Prostate gland (tissue), 2 donors: ENCODE measurements around the gene KIAA1143. TPM values are rescaled to one million over a fixed set of nuclear protein-coding genes. Genes with fewer than 3 reads are reported as not detected.

ENCODE experiments used
- DNase-seq: peaks from one replicate; pipeline ENCODE4 v3.0.0-alpha.2; 2019; ENCODE audit warnings: low spot score
- H3K27ac ChIP-seq, 2 donors: fragments of 200-600 bp; sonication (generic); 2 replicates each; pipeline ENCODE4 v1.5.1; 2017 to 2019
- H3K27me3 ChIP-seq: fragments of 200-600 bp; sonication (generic); replicated peaks from 2 replicates; pipeline ENCODE4 v1.5.1; 2019; ENCODE audit not compliant: insufficient read depth
- H3K36me3 ChIP-seq, 2 donors: fragments of 200-600 bp; sonication (generic); 1 replicate in 1 of 2; 2 replicates in 1 of 2; pipeline versions ENCODE4 v1.5.1 to v1.8.1; 2017 to 2019
- H3K4me1 ChIP-seq: fragments of 200-600 bp; sonication (generic); replicated peaks from 2 replicates; pipeline ENCODE4 v1.5.1; 2019
- H3K4me3 ChIP-seq, 2 donors: fragments of 200-600 bp; sonication (generic); 2 replicates each; pipeline ENCODE4 v1.5.1; 2017 to 2019
- H3K9me3 ChIP-seq: fragments of 200-600 bp; sonication (generic); 2 replicates; pipeline ENCODE4 v1.5.1; 2017
- CTCF ChIP-seq, 4 experiments: fragments of 200-600 bp in 2 of 4; fragments of 450-650 bp in 2 of 4; sonication (generic) in 2 of 4; IDR thresholded peaks; 1 replicate in 3 of 4; 2 replicates in 1 of 4; pipeline ENCODE4 v1.5.1; 2016 to 2019; ENCODE audit warnings: antibody characterized with exemption in 4 of 4, mild to moderate bottlenecking in 2 of 4, moderate library complexity in 2 of 4
- POLR2A ChIP-seq: fragments of 450-650 bp; IDR thresholded peaks from one replicate; pipeline ENCODE4 v1.6.1; 2016; ENCODE audit warnings: antibody characterized with exemption, mild to moderate bottlenecking
- POLR2AphosphoS5 ChIP-seq: sonication (generic); formaldehyde crosslinking; IDR thresholded peaks from one replicate; pipeline ENCODE4 v1.6.1; 2017; ENCODE audit warnings: antibody characterized with exemption
- WGBS: methylation state at CpG from one replicate; pipeline ENCODE4 v1.1.5; 2018; 5-methylcytosine and 5-hydroxymethylcytosine counted together
- intact Hi-C: fragments of 100-400 bp; cut with DNase I; formaldehyde crosslinking; loops from one replicate; pipeline ENCODE4 v1.14.2; 2022
- total RNA-seq, 2 donors: library from RNA; depleted of rRNA; stranded (reverse); fragments of >200 nt; gene quantifications; one replicate each; pipeline ENCODE4 v1.1.0, GENCODE V29; 2016

The KIAA1143 gene
- total RNA-seq, 2 donors from 2014 or later = 23.6 to 24.4 TPM

GRCh38 chr3:44795197-44795596 lies 33.8 kb upstream of the KIAA1143 start:
- H3K27me3 ChIP-seq = no peaks in the 10 kb centered on the region
- no peak overlapping the region for H3K4me3 ChIP-seq
- DNase-seq = no peak
- H3K9me3 ChIP-seq = no peaks in the 10 kb centered on the region
- H3K4me1 ChIP-seq = no peaks in the 10 kb centered on the region
- WGBS = 96% methylated on average over 4 of the region's 4 CpGs
- TF ChIP-seq POLR2AphosphoS5 (no peak), CTCF (IDR thresholded peaks at IDR 0.05) (no peak), POLR2A (no peak)
- intact Hi-C loops = no loop called here
- no peak overlapping the region for H3K27ac ChIP-seq
- no peaks in the 10 kb centered on the region for H3K36me3 ChIP-seq

GRCh38 chr3:44782891-44783290 lies 21.5 kb upstream of the KIAA1143 start:
- Histone ChIP-seq H3K4me1 (no peaks in the 10 kb centered on the region), H3K27ac (no peak overlapping the region), H3K4me3 (no peak overlapping the region), H3K9me3 (no peaks in the 10 kb centered on the region), H3K27me3 (no peaks in the 10 kb centered on the region), H3K36me3 (no peaks in the 10 kb centered on the region)
- TF ChIP-seq POLR2A = no peak
- TF ChIP-seq CTCF (IDR thresholded peaks at IDR 0.05) = no peak
- TF ChIP-seq POLR2AphosphoS5 = no peak
- WGBS = 92% methylated on average over 4 of the region's 4 CpGs
- intact Hi-C loops = no loop called here
- DNase-seq = no peak

GRCh38 chr3:44772099-44772442 lies 10.7 kb upstream of the KIAA1143 start:
- Histone ChIP-seq H3K4me3 (no peak overlapping the region), H3K27ac (no peak overlapping the region), H3K27me3 (no peaks in the 10 kb centered on the region), H3K9me3 (no peaks in the 10 kb centered on the region), H3K36me3 (no peaks in the 10 kb centered on the region), H3K4me1 (no peaks in the 10 kb centered on the region)
- 94% methylated on average over 1 of the region's 1 CpG for WGBS
- TF ChIP-seq POLR2A = no peak
- no peak for TF ChIP-seq POLR2AphosphoS5
- no peak for TF ChIP-seq CTCF (IDR thresholded peaks at IDR 0.05)
- intact Hi-C loops = no loop called here
- no peak for DNase-seq

- Histone ChIP-seq H3K27me3 (no peaks in the 10 kb centered on the region), H3K36me3 (no peaks in the 10 kb centered on the region), H3K9me3 (no peaks in the 10 kb centered on the region), H3K27ac (no peak overlapping the region), H3K4me1 (no peaks in the 10 kb centered on the region), H3K4me3 (no peak overlapping the region)
- 100% methylated on average over 1 of the region's 1 CpG for WGBS
- intact Hi-C loops = no loop called here
- TF ChIP-seq CTCF (IDR thresholded peaks at IDR 0.05) (no peak), POLR2A (no peak), POLR2AphosphoS5 (no peak)
- DNase-seq = no peak
Observed at GRCh38 chr3:44771424-44772098, 10.1 kb upstream of the KIAA1143 start.

GRCh38 chr3:44764248-44764647 lies 2.8 kb upstream of the KIAA1143 start:
- TF ChIP-seq POLR2AphosphoS5 = no peak
- TF ChIP-seq CTCF (IDR thresholded peaks at IDR 0.05) = no peak
- TF ChIP-seq POLR2A = no peak
- Histone ChIP-seq H3K27me3 (no peaks in the 10 kb centered on the region), H3K4me1 (peaks cover 3% of the 10 kb centered on the region), H3K9me3 (no peaks in the 10 kb centered on the region), H3K4me3 (no peak overlapping the region), H3K27ac (no peak overlapping the region), H3K36me3 (no peaks in the 10 kb centered on the region)
- no peak for DNase-seq
- intact Hi-C loops = loop anchor here (5.0 to 10.0 kb wide), 2 partner anchors 52 to 101 kb away; partner anchors contain the start of genes TMEM42 and ZNF502
